ENCODE measurements around the gene NAT16. TPM values are rescaled to one million over a fixed set of nuclear protein-coding genes. Genes with fewer than 3 reads are reported as not detected.

The NAT16 gene
- total and polyA plus RNA-seq, 9 of the 15 experiments (the other 6 are each of a cell fraction or from before 2014, with no cell fraction given) = 0.04 TPM; not detected in 8

- TF ChIP-seq THAP12 (CRISPR knock-in tag; IDR thresholded peaks at IDR 0.05) (no peak), CLOCK (CRISPR knock-in tag; IDR thresholded peaks at IDR 0.05; ENCODE audit: borderline replicate concordance) (no peak), ZBTB34 (CRISPR knock-in tag; IDR thresholded peaks at IDR 0.05) (no peak), PATZ1 (CRISPR knock-in tag; IDR thresholded peaks at IDR 0.05; ENCODE audit: borderline replicate concordance) (0 out of 2 replicates have a peak, but pooled peaks have one; percentile 63), ILF3 (IDR thresholded peaks at IDR 0.05; ENCODE audit: borderline replicate concordance) (no peak), MCM7 (IDR thresholded peaks at IDR 0.05) (no peak), MTA3 (IDR thresholded peaks at IDR 0.05; ENCODE audit: borderline replicate concordance) (0 out of 2 replicates have a peak, but pooled peaks have one; percentile 55), MNT (conservative IDR thresholded peaks at IDR 0.05) (peak in 1 of 2 experiments; percentile 49; a peak in 1 of 4 replicates), VEZF1 (CRISPR knock-in tag; IDR thresholded peaks at IDR 0.05) (peak; percentile 88), IRF2 (CRISPR knock-in tag; IDR thresholded peaks at IDR 0.05) (no peak), CBX3 (IDR thresholded peaks at IDR 0.05; ENCODE audit: borderline replicate concordance in 1 of 2, low read length in 2 of 2) (no peak), ZC3H8 (IDR thresholded peaks at IDR 0.05) (no peak), BCL6 (CRISPR knock-in tag; IDR thresholded peaks at IDR 0.05) (no peak), SMAD4 (CRISPR knock-in tag; conservative IDR thresholded peaks at IDR 0.05) (peak; percentile 71; the same call in 1 of the 2 replicates)
Observed at GRCh38 chr7:101126651-101127459, 53.2 kb downstream of the NAT16 start, which contains the start of gene SERPINE1 (continued).
